PC-9 (cell line): Measurements from ENCODE around the gene SPATS2.

ENCODE experiments used
- EZH2 ChIP-seq: fragments of 200-600 bp; sonication (generic); IDR thresholded peaks from 2 replicates; pipeline ENCODE4 v1.8.0; 2017; ENCODE audit warnings: antibody characterized with exemption, low read depth
- TF ChIP-seq, protein P1 (sequence below): fragments of 200-600 bp; sonication (generic); conservative IDR thresholded peaks from 2 replicates; pipeline ENCODE4 v1.6.1; 2017; ENCODE audit warnings: mixed run types, antibody characterized with exemption, mild to moderate bottlenecking, moderate library complexity

DNA sequence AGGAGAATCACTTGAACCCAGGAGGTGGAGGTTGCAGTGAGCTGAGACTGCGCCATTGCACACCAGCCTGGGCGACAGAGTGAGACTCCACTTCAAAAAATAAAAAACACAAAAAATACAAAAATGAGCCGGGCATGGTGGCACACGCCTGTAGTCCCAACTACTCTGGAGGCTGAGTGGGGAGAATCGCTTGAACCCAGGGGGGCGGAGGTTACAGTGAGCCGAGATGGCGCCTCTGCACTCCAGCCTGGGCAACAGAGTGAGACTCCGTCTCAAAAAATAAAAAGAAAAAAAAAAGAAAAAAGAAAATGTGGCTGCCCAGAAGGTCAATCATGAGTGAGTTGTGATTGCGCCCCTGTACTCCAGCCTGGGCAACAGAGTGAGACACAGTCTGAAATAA, 11.3 kb upstream of the SPATS2 start:
- TF ChIP-seq, protein P1, sequence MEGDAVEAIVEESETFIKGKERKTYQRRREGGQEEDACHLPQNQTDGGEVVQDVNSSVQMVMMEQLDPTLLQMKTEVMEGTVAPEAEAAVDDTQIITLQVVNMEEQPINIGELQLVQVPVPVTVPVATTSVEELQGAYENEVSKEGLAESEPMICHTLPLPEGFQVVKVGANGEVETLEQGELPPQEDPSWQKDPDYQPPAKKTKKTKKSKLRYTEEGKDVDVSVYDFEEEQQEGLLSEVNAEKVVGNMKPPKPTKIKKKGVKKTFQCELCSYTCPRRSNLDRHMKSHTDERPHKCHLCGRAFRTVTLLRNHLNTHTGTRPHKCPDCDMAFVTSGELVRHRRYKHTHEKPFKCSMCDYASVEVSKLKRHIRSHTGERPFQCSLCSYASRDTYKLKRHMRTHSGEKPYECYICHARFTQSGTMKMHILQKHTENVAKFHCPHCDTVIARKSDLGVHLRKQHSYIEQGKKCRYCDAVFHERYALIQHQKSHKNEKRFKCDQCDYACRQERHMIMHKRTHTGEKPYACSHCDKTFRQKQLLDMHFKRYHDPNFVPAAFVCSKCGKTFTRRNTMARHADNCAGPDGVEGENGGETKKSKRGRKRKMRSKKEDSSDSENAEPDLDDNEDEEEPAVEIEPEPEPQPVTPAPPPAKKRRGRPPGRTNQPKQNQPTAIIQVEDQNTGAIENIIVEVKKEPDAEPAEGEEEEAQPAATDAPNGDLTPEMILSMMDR, result no peak
- TF ChIP-seq EZH2, result no peak
